Kidney capillary endothelial cell (primary cell): ENCODE data around the gene OTULINL.

Experiments
- DNase-seq: peaks from one replicate; pipeline ENCODE4 v3.0.0-alpha.2; 2018; ENCODE audit warnings: low spot score

Gene OTULINL

DNA sequence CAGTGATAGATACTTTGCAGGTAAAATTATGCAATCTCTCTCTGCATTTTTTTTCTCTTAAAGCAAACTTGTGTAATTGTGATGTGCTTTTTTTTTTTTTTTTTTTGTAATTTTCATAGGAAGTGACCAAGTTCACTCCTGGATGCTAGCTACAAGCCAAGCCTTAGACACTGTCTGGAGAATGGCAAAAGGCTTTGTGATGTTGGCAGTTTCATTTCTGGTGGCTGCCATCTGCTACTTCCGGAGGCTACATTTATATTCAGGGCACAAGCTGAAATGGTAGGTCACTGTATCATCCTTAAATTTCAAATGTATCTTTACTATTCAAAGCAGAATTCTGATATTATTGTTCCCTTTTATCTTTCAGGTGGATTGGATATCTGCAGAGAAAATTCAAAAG lies 19.3 kb downstream of the OTULINL start:
- no peak for DNase-seq

DNA sequence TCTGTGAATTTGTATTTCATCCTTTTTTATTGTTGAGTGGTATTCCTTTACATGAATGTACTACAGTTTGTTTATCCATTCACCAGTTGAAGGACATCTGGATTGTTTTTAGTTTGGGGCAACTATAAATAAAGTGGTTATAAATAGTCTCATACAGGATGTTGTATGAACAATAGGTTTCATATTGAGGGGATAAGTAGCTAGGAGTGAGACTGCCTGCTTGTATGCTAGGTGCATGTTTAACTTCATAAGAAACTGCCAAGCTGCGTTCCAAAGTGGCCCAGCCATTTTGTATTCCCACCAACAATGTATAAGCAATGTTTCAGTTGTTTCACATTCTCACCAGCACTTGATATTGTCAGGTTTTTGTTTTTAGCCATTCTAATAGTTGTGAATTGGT lies 21.5 kb downstream of the OTULINL start:
- peak; percentile 15 for DNase-seq

DNA sequence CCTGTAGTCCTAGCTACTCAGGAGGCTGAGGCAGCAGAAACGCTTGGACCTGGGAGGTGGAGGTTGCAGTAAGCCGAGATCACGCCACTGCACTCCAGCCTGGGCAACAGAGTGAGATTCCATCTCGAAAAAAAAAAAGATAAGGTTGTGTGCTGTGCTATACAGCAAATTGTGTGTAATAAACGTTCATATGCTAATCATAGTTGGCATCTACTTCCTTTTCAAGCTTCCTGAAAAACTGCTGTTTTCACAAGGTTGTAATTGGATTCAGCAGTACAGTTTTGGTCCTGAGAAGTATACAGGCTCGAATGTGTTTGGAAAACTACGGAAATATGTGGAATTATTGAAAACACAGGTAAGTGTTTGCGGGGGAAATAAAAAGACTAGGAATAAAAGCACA lies 25.5 kb downstream of the OTULINL start:
- no peak for DNase-seq

DNA sequence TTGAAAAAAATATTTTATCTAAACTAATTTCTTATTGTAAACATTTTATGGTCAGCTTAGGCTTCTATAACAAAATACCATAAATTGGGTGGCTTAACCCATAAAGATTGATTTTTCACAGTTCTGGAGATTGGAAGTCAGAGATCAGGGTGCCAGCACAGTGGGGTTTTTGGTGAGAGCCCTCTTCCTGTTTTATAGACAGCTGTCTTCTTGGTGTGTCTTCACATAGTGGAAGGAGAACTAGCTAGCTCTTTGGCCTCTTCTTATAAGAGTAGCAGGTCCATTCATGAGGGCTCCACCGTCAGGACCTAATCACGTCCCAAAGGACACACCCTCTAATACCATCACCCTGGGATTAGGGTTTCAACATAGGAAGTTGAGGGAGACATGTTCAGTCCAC lies 26.6 kb downstream of the OTULINL start:
- DNase-seq, result no peak

DNA sequence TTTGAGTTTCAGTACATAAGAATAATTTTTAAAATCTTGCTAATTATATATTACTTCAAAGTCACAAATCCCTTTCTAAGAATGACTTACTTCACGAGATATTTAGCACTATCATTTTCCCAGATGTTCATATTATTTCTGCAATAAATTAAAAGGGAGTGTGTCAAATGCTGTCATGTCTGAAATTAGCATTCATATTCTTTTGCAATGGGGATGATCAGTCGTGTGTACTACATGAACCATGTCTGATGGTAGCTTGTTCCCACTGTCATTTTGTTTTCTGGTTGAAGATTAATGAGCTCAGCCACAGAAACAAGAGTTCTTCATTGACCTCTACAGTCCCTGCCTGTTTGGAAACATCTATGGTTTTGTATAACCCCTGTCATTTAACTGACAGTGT lies 30.1 kb downstream of the OTULINL start:
- no peak for DNase-seq

DNA sequence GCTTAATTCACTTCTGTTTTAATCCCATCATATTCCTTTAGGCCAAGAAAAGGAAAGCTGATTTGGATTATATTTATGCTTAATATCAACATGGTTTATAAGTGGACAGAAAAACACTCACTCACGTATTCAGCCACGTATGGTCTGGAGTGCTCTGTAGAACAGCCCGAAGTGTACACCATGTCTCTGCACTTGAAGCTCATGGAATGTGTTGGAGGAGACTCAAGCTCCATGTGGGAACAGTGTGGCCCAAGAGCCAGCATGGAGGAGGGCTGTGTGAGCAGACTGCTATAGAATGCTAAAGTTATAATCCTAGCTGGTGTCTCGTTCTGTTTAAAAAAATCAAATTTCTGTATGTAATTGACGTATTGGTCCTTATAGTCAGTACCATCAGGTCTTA lies 32.9 kb downstream of the OTULINL start:
- DNase-seq, result no peak

DNA sequence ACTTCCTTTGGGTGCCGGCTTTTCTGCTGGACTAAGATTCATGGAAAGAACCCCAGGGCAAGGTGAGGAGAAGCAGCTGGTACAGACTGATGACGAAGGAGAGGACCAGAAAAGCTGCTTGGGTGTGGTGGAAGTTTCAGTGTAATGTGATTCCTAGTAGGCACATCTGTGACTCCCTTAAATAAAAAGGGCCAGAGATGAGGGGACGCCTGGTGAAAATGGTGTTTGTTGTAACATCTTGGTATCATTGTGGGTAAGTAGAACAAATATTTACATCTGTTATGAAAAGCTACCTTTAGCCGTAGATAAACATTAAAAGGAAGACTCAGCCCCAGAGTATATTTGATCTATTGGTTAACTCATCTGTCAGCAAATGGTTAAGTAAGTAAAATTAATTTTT lies 33.8 kb downstream of the OTULINL start:
- DNase-seq, result no peak

DNA sequence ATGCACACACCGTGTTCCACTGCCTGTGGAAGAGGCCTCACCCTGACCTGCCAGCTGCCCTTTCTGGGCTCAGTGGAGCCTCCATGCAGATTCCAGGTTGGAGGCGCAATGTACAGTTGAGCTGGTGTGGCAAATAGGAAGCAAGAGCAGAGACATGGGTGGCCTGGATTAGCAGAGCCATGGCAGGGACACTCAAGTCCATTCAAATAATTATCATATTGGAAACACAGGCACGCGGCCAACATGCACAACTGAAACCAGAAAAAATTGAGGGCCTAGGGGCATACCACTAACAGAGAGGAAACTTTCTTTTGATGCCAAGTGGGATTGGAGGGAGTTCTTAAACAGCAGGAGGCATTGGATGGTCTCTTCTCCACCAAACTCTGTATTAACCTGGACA lies 35.8 kb downstream of the OTULINL start:
- DNase-seq, result no peak

DNA sequence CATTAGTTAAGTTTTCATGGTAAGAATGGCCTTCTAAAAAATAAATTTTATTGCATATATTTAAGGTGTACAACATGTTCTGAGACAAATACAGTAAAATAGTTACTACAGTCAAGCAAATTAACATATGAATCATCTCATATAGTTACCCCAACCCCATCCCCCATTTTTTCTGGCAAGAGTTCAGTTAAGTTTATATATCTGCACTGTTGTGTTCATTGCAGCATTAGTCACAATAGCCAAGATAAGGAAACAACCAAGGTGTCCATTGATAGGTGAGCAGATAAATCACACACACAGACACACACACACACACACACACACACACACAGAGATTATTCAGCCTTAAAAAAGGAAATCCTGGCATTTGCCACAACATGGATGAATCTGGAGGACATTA lies 45.7 kb downstream of the OTULINL start:
- DNase-seq, result no peak

DNA sequence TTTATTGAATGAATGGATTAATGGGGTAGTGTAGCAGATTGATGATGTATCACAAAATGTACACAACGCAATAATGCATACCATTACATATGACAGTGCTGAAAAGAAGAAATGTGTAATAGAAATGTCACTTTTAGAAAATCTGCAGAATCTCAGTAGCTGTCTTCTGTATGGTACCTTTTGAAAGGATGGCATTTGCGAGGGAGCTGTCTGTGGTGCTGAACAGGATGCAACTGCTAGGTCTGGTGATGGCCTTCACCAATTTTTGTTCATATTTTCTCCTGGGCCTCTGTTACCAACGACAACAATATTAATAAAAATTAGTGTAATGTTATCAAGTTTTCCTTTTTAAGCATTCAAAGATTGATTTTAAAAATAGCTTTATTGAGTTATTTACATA lies 46.8 kb downstream of the OTULINL start:
- DNase-seq, result peak; percentile 55

DNA sequence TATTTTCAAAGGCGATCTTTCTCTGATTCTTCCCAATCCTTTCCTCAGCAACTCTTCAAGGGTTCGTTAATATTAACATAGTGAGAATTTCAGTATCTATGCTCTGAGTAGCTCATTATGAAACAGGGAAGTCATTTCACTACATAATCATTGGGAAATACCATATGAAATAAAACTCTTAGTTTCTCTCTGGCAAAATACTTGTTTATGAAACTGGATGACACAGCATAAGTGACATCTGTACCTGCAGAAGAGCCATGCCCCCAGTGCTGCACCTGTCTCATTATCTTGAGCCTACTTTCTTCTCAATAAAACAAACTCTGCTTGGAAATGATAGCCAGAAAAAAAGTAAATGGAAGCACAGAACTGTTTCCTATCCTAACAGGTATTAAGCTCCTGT lies 49.1 kb downstream of the OTULINL start:
- no peak for DNase-seq

DNA sequence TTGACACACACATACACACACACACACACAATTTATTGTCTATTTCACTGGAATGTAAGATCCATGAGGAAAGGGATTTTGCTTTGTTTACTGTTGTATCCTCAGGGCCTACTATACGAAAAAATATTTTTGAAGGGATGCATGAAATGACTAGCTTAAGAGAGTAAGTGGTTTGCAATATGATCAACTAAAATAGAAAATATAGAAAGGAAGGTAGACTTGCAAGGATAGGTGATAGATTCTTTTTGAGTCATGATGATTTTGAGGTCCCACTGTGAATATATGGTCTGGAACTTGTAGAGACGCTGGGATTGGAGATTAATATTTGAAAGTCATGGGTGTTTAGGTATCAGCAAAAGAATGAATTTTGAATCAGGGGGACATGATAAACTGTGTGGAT lies 54.1 kb downstream of the OTULINL start:
- DNase-seq, result no peak

DNA sequence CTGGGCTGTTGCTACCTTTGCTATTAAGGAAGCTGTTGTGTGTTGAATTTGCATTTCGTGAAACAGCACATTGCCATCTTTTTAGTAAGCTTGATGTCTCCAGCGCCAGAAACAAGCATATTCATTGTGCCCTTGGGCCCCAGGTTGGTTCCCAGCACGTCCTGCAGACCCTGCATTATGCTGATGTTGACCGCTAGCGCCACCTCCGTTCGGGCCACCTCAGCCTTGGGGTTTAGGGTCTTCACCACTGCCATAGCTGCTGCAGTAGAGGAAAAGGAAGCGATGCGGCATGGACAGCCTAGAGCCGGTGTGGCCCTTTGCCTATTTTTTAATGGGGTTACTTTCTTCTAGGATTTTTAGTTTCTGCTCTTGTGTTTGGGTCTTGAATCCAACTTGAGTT lies 59.2 kb downstream of the OTULINL start:
- no peak for DNase-seq

DNA sequence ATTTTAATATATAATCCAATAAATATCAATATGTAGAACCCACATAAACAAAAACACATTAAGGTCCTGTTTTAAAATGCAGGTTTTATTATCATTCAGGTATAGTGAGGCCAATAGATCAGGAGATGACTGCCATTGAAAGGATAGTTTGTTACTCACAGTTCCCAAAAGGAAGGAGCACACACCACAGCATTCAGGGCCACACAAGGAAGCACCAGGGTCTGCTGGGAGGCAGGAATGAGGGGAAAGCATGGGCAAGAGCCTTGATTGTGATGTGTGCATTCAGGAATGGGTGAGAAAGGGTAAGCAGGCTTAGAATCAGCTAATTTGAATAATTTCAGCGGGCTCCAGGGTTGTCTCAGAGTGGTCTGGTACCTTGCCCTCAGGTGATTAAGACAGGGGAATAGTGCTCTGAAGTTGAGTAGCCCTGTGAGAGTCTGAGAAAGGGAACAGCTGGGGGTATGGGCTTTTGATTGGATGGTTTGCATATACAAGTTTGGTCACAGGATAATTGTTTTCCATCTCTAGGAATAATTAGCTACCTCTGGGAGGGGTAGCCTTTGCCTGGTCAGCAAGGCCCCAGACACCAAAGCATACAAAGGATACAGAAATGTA lies 63.1 kb downstream of the OTULINL start:
- no peak for DNase-seq

DNA sequence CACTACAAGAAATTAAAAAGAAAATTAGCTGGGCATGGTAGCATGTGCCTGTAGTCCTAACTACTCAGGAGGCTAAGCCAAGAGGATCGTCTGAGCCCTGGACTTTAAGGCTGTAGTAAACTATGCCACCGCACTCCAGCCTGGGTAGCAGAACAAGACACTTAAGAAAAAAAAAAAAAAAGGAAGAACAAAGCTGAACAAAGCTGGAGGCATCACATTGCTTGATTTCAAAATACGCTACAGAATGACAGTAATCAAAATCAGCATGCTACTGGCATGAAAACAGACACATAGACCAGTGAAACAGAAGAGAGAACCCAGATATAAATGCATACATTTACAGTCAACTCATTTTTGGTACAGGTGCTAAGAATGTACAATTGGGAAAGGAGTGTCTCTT lies 68.5 kb downstream of the OTULINL start:
- DNase-seq, result no peak

DNA sequence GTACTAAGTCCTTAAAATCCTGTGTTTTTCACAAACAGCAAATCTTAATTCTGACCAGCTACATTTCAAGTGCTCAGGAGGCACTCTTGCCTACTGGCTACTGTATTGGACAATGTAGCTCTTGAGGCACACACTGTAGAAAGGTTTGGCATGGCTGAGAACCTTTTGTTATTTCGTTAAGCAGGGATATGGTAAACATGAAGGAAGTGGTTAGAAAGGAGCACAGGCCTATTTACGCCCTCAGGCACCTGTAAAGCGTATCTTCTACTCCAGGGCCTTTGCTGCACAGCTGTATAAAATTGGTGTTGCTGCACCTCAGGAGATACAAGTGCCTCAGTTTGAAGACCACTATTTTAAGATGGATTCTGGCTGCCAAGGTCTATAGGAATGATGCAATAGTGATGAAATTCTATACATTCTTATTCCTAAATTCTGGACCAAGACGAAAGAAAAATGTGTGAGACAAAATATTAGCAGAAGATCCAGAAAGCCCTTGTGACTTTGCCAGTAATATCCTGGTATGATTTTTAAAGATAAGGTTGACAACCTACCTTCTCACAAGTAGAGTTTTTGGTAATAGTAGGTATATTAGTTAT lies 73.7 kb downstream of the OTULINL start:
- DNase-seq, result no peak

DNA sequence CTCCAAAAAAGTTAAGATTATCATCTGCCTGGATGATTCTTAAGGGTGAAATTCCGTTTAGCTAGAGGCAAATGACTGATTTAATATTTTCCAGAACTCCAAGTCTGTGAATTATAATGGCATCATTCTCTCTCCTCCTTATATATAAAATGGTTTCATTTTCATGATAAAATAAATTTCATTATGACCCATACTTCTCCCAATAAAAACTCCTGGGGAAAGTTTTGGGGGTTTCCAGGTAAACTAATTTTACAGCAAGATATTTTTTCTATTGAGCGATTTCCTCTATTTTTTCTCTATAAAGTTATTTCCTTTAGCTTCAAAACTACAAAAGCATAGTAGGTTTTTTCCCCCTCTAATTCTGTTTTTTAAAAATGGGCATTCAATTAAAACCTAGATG lies 75.3 kb downstream of the OTULINL start:
- DNase-seq, result no peak

DNA sequence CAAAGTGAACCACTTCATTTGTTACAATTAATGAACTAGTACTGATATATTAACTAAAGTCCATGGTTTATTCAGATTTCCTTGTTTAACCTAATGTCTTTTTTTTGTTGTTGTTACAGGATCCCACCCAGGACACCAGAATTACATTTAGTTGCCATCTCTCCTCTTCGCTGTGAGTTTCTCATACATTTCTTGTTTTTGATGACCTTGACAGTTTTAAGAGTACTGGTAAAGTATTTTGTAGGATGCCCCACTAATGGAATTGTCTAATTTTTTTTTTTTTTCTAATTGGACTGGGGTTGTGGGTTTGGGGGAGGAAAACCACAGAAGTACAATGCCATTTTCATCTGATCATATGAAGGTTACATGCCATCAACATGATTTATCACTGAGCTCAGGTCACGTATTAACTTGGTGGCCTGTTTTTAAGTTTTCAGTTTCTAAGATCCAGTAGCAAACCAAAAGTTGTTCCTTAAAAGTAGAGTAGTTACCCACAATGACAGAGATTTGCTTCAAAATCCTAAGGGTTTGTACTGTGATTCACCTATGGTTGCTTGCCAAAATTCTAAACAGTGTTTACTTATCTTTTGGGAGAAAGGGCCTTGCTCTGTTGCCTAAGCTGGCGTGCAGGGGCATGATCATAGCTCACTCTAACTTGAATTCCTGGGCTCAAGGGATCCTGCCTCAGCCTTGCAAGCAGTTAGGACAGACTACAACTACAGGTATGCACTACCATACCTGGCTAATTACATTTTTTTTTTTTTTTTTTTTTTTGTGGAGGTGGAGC lies 78.4 kb downstream of the OTULINL start:
- DNase-seq, result no peak

DNA sequence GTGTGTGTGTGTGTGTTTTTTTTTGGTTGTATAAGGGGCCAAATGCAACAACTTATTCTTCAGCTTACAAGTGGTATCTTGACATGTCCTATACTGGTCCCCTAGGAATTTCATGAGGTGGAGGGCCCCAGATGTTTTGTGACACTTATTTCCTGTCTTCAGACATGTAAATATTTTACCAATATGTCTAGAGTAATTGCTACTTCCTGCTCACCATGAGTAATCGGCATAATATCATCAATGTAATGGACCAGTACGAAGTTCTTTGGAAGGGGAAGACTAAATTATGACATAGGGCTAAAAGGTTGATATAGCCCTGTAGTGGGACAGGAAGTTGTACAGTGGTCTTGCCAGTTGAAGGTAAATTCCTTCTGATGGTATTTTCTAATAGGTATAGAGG lies 79.2 kb downstream of the OTULINL start:
- DNase-seq, result peak; percentile 52
